ENCODE measurements around the gene INO80C.

GRCh38 chr18:35519148-35519899 is 21.6 kb upstream of the INO80C start:
- TF ChIP-seq CTCF (conservative IDR thresholded peaks at IDR 0.05; ENCODE audit: low read depth, low read length): no peak
- TF ChIP-seq USF2 (IDR thresholded peaks at IDR 0.05; ENCODE audit: low read depth, low read length): no peak
- no peak for TF ChIP-seq BHLHE40 (IDR thresholded peaks at IDR 0.05; ENCODE audit: low read depth, low read length)
- TF ChIP-seq POLR2A (IDR thresholded peaks at IDR 0.05; ENCODE audit: low read depth, low read length): no peak
- TF ChIP-seq RAD21 (IDR thresholded peaks at IDR 0.05; ENCODE audit: low read length): no peak
- TF ChIP-seq MAZ (IDR thresholded peaks at IDR 0.05; ENCODE audit: borderline replicate concordance, low read depth, low read length): no peak
- TF ChIP-seq RCOR1 (IDR thresholded peaks at IDR 0.05; ENCODE audit: insufficient replicate concordance, low read length): no peak
- TF ChIP-seq CEBPB (IDR thresholded peaks at IDR 0.05; ENCODE audit: low read depth, low read length): peak; percentile 59

Measured in IMR-90 (cell line).